ENCODE results near the gene PTTG1IP.
"Not testable (repeated sequence)": the region's sequence is repeated elsewhere in the genome, so short reads cannot be mapped to it uniquely, and the experiment has no call there.

The PTTG1IP gene

DNA sequence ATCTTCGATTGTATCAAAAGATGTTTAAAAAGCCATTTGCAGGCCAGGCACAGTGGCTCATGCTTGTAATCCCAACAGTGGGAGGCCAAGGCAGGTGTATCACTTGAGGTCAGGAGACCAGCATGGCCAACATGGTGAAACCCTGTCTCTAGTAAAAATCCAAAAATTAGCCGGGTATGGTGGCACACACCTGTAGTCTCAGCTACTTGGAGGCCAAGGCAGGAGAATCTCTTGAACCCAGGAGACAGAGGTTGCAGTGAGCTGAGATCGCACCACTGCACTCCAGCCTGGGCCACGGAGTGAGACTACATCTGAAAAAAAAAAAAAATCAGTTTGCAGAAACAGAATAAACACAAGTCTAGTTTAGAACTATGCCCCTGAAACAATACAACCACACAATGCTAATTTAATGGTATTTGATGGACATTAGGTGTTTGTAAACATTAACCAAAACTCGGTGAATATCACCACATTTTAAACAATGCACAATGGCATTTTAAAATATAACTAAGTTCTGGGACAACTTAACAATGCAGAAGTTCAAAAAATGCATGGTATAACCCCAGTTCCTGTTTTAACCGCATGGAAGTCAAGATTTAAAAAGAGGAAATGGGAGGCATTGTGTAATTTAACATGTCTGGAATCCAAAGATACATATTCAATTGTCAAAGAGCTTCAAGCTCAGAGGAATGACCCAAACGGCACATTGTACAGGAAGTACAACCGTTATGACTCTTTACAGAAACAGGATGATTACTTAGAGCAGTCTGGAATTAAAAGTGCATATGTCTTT is 7.1 kb upstream of the PTTG1IP start:
- DNase-seq = no peak

DNA sequence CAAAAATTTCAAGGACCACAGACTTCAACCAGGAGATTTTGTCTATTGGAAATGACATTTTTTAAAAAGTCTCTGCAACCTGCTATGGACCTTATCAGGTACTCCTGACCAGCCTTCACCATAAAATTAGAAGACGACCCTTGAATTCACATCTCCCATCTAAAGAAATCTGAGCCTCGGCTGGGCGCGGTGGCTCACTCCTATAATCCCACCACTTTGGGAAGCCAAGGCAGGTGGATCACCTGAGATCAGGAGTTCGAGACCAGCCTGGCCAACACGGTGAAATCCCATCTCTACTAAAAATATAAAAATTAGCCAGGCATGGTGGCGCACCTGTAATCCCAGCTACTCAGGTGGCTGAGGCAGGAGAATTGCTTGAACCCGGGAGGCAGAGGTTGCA is 5.7 kb upstream of the PTTG1IP start:
- DNase-seq = not testable (repeated sequence)

DNA sequence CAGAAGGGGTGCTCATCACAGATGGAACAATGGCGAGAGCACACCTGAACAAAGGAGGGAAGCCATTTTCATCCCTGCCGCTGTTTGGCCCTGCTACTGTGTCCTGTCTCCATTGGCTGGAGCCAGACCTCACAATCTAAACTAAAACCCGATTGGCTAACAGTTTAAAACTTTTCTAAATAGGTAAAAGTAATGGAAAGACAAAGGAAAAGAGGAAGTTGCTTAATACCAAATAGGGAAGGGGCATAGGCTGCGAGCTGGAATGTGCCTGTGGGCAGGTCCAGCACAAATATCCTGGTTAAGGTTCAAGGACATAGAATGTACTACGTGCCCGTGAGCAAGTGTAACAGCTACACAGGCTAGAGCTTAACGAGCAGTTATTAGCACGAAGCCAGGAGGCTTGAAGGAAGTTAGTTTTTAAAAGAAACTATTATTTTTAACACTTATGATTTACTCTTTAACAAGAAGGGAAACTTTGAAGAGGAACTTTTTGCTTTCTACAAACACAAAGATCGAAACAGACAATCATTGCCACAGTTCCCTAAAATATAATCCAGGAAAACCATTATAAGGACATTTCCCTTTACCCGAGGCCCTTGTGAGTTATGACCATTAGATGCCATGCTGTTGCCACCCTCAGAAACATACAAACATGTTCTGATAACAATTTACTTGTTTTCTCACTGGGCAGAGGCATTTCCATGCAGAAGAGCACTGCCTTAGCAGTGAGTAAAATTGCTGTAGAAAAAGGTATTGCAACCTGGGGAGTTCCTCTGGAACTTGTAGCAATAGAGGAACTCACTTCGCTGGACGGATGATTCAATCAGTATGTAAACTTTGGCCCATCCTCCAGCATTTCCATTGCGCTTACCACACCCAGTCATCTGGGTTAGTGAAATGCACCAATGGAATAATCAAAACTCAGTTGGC is 4.8 kb upstream of the PTTG1IP start:
- DNase-seq = no peak

DNA sequence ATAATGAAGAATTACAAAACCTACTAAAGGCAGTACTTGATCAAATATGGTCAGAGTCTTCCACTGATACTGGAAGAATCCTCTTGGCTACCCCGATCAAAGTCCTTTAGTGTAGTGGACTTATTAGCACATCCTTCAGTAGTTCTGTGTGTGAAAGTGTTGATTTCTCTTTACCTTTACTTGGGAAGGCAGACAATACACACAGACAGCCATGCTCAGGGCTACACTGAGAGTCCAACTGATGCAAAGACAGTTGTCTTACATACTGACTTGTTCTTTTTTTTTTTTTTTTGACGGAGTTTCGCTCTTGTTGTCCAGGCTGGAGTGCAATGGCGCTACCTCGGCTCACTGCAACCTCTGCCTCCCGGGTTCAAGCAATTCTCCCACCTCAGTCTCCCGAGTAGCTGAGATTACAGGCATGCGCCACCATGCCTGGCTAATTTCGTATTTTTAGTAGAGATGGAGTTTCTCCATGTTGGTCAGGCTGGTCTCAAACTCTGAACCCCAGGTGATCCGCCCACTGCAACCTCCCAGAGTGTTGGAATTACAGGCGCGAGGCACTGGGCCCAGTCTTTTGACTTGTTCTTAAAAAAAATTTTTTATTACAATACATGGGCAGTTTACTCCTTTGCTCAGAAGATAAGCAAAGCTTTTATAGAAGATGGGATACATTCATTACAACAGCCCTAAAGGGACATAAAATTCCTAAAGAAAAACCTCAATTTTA is 3.5 kb upstream of the PTTG1IP start:
- DNase-seq = no peak

DNA sequence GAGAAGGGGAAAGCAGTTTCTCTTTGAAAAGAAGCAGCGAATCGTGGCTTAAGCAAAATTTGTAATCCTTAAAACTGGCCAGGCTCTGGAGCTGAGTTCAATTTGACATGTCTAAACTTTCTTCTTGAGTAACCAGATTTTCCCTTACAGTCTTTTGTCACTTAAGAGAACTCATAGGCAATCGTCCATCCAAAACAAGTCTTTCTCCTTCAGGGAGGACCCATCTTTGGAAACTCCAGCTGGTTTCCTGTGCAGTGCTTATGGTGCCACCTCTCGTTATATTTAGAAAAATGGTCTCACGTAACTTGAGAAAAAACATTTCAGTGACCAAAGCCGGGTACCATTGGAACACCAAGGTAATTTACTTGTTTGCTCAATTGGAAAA is 1.8 kb upstream of the PTTG1IP start:
- DNase-seq = no peak

DNA sequence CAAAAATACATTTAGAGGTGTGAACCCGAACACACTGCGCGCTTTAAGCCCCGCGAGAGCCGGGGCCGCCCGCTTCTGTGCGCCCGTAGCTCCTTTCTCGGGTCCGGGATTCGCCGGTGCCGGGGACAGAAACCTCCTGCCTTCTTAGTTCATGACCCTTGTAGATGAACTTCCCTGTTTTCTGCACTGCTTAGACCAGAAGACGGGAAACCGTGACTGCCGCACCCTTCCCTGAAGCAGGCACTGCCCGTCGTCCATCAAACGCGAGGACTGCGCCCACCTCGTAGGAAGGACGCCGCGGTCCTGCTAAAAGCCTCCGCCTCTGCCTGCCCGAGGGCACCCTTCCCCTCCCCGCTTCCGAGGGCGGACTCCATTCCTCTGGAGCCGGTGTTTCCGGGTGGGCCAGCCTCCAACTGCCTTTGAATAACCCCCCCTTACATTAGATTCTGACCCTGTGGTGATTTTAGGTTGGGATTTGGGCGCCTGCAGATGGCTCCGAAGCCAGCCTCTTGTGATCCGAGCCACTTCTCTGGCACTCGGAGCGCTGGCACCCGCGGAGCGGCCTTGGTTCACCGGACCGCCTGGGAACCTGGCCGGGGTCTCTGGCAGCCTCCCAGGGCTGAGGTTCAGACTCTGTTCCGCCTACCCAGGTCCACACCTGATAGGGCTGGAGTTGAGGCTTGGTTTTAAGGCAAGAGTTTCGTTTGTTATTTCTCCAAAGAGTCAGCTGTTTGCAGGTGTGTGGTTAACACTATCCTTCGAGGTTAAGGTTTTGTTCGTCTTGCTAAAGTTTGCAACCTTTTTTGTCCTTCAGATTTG is 1.2 kb upstream of the PTTG1IP start:
- DNase-seq = no peak

DNA sequence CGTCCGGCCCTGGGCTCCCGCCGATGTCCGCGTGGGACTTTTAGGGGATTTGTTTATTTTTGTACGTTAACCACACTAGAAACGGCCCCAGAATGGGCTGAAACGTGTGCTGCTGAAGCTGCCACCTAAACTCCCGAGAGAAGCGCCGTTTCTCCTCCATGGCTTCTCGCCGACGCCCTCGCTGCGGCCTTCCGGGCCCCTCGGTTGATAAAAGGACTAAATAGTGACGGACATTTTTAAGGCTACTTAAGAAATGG is 678 bp upstream of the PTTG1IP start:
- DNase-seq = no peak

DNA sequence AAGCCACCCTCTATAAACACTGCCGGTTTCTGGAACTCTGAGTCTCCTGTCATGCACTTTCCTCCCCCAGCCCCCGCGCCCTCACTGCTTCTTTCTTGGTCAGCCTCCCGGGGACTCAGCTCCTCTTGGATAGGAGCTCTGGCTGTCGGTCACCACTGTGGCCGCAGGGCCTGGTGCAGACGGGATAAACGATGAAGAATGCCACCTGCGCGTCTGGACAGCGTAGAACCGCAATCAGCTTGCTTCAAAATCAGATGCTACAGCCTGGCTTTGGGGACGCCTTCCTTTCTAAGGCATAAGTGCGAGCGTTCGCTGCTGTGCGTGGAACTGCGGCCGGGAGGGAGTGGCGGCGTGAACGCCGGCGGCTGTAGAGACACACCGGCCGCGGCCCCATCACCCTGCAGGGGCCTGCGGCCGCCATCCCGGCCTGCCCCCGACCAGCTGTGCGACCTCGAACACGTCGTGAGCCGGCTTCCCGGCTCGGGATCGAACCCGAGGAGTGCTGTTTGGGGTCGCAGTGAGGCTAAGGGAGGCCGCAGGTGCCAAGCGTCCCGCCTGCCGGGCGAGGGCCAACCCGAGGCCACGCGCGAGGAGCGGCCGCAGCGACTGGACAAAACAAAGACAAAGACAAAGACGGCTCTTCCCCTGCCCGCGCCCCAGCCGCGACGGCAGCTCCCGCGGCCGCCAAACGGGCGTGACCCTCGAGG is 688 bp downstream of the PTTG1IP start:
- DNase-seq = no peak

DNA sequence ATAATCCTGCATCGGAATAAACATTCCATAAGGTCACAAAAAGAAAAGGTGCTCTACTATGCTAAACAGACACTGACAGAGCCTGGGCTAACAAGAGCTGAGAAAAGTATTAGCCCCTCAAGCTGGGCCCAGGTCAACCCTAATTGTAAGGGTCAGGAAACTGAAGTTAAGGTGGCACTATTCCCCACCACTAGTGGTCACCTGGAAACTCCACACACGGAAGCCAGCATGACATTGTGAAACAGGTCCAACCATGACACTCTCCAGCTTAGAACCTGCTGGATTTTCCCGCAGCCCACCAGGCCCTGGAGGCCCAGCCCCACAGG is 1.2 kb downstream of the PTTG1IP start:
- DNase-seq = no peak

DNA sequence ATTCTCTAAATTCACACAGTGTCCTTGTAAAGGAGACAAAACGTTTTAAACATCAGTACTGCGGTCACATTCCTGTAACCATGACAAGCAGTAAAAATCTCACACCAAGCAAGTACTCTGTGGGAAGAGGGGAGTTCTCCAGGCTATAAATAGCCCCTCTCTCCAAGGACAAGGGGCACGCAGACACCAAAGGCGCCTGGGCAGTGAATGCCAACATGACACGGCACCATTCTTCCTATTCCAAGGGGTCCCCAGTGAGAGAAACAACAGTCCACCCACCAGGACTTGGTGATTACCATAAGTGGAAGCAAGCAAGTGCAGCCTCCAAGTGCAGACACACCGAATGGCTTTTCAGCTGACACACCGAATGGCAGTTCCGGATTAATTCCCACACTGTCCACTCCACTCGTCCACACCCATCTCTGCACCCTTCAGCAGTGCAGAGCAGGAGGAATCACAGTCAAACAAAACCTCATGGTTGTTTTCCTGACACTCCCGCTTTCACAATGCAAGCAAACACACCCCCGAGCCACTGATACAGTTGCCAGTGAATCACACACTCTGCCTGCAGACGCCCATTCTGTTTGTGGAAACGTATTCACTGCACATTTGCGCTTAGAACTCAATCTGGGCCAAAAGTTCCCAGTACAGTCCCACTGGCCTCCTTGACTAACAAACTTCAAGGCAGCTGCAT is 1.8 kb downstream of the PTTG1IP start:
- DNase-seq = no peak

DNA sequence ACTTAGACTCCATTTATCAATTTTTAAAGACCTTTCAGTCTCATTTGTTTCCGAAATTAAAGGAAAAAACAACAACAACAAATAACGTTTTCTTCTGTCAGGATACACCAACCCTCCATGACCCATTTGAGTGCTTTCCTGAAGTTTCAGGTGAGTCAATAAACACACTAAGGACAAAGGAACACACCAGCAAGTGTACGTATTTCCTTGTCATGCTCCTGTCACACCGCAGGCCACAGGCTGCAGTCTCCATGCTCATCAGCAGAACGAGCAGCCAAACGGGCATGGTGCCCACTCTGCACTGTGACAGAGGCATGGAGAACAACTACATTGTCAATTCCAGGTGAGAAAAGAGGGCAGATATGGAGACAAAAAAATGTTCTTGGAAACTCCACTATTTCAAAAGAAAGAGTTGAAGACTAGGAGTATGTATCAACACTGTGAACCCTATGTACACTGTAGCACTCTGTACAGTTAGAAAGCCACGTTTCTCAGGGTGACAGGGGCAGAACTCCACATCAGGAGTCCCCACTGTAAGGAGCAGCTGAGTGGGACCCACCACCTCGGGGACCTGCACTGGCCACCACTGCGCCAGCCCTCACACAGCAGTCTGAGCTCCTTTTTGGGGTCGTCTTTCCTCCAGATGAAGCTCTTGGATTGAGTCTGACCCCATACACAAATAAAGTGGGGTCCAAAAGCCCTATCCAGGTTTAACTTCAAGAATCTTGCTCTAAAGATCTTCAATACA is 2.6 kb downstream of the PTTG1IP start:
- DNase-seq = no peak

DNA sequence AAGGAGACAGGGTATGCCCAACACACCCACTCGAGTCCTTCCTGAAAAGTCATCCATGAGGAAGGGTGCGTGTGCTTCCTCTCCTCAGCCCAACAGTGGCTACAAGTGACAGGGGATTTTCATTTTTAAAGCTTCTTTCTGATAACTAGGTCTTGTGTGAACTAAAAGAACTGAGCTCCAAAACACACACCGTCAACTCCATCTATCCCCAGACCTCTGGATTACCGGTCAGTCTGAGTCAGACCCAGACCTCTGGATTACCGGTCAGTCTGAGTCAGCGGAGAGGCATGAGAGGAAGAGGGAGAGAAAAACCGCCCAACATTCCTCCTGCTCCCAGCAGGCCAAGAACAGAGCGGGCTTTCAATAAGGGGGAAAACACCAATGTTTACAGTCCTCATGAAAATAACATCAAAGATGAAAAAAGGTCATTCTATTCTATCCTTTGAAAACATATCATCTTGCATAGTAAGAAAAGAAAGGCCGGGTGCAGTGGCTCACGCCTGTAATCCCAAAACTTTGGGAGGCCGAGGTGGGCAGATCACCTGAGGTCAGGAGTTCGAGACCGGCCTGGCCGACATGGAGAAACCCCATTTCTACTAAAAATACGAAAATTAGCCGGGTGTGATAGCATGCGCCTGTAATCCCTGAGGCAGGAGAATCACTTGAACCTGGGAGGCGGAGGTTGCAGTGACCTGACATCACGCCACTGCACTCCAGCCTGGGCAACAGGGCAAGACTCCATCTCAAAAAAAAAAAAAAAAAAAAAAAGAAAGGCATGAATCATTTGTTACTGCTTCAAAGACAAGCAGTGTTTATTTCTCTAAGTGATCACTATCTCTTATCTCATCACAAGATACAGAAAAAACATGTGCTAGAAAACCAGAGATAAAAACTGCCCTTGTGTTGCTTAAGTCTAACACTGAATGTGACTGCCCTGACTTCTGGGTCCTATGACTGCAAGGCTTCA is 3.4 kb downstream of the PTTG1IP start:
- DNase-seq = no peak

DNA sequence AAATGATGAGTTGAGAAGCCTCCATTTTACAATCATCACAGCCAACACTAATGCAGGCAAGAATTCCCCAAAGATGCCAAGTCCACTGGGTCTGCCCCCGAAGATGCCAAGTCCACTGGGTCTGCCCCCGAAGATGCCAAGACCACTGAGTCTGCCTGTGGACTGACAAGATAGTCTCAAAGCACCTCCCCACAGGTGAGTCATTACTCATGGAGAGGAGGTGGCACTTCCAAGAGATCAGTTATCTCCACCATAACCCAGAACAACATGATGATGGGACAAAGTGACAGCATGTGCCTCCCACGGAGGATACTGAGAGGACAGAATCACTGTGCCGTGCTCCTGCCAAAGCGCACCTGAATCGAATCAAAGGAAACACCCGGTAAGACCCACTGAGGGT is 4.8 kb downstream of the PTTG1IP start:
- DNase-seq = no peak

DNA sequence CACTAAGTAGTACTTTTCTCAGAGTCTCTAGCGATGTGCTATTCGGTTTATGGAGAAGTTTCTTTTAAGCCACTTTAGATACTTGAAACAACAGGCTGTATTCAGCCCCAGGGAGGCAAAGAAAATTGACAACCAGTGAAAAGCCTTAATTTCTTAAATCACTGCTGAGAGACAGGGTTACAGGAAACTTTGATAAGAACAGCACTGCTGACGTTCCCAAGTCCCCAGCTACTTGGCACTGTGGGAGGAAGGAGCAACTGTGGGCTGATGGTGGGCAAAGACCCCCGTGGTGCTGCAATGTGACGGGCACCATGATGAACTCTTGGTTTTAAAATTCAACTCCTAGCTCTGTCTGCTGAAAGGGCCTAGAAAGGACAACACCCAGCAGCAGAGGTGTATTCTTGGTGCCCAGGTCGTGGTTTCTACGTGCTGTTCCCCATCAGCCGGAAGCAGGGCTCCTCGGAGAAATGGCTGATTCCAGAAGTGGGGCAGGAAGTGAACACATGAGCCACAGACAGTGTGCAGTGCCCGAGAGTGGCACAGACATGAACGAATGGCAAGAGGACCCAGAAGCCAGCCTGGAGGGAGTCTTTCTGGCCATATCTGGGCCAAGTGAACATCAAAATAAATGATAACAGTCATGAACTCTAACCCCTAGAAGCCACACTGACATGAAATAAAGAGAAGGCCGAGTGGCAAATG is 5.3 kb downstream of the PTTG1IP start:
- no peak for DNase-seq

DNA sequence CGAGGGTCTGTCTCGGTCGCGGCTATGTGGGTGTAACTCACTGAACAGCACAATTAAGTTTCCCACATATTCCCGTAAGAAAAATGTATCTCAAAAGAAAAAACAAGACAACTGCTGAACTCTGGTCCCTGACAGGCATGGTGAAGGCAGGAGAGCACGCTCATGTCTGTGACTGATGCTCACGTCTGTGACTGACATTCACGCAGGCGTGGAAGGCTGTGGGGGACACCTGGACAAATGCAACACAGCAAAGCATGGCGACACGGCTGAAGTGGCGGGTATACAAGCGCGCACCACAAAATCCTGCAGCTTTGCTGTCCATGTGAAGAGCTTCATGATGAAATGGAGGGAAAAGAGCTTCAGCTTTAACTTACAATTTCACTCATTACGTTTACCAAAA is 6.0 kb downstream of the PTTG1IP start:
- DNase-seq = no peak

DNA sequence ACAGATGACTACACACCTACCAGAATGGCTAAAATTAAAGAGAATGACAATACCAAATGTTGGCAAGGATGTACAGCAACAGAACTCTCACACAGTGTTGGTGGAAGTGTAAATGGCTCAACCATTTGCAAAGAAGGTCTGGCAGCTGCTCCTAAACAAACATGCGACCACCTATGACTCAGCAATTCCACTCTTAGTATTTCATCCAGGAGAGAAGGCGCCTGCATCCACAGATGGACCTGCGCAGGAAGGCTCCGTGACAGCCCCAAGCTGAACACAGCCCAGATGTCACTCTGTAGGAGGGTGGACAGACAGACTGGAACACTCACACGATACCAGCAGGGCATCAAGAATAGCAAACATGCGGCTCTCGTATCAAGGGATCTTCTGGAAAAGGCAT is 6.7 kb downstream of the PTTG1IP start:
- DNase-seq = peak in 1 of 2 experiments; percentile 39

DNA sequence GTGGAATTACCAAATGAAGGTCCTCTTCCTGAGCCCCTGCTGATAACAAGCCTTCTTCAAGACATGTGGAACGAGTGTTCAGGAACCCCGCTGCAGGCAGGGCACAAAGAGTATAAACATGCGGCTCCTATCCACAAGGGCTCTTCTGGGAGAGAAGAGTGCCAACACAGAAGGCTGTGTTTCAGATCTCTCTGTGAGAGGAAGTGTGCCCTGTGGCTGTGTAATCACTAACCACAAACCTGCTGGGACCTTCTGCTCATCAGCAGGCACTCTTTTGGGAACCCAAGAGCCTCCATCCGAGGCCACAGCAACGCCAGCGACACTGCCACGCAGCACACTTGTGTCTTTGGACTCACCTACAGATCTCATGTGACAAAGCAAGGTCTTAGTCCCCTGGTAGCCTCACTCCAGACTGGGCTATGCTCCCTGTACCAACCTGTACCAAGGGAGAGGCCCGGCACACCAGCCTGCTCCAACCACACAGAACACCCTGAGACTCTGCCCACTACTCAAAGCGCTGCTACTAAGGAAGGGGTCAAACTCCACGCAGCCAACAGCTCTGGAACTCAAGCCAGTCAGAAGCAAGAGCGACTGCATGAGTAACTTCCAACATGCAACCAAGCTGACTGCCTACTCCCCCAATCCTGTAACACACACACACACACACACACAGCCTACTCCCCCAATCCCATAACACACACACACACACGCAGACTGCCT is 7.8 kb downstream of the PTTG1IP start:
- no peak for DNase-seq

All from NCI-H2081 (cell line).